Neural crest cell (in vitro differentiated cells): ENCODE results near the gene PPP1R26. TPM values are rescaled to one million over a fixed set of nuclear protein-coding genes. Genes with fewer than 3 reads are reported as not detected.
"Not testable (repeated sequence)": the region's sequence is repeated elsewhere in the genome, so short reads cannot be mapped to it uniquely, and the experiment has no call there.

Source experiments
- DNase-seq: peaks from one replicate; pipeline ENCODE4 v3.0.0; 2021; ENCODE audit warnings: low read depth, mixed read lengths, low spot score
- H3K27ac Mint-ChIP-seq: one replicate; pipeline ENCODE4 v1.8.0; 2021; ENCODE audit warnings: mild to moderate bottlenecking, mixed read lengths; ENCODE audit not compliant: unreplicated experiment
- H3K27me3 Mint-ChIP-seq: 2 replicates; pipeline ENCODE4 v1.8.0; 2021; ENCODE audit warnings: low read depth, mild to moderate bottlenecking, mixed read lengths
- H3K36me3 Mint-ChIP-seq: 2 replicates; pipeline ENCODE4 v1.8.0; 2021; ENCODE audit warnings: low read depth, mild to moderate bottlenecking, mixed read lengths
- H3K4me1 Mint-ChIP-seq: 2 replicates; pipeline ENCODE4 v1.8.0; 2021; ENCODE audit warnings: mixed read lengths
- H3K4me3 Mint-ChIP-seq: one replicate; pipeline ENCODE4 v1.8.0; 2021; ENCODE audit warnings: mild to moderate bottlenecking, mixed read lengths
- H3K9me3 Mint-ChIP-seq: 2 replicates; pipeline ENCODE4 v1.8.0; 2021; ENCODE audit warnings: mixed read lengths
- total RNA-seq: library from RNA; stranded (reverse); gene quantifications from 2 replicates; pipeline ENCODE4 v1.2.1, GENCODE V29; 2021
- TF ChIP-seq, protein P1 (sequence below): fragments of 200-600 bp; sonication (generic); conservative IDR thresholded peaks from 2 replicates; pipeline ENCODE4 v1.5.0; 2021; ENCODE audit warnings: antibody characterized with exemption, mild to moderate bottlenecking

Gene PPP1R26
- total RNA-seq, 1 donor from 2014 or later, result 27.5 TPM

DNA sequence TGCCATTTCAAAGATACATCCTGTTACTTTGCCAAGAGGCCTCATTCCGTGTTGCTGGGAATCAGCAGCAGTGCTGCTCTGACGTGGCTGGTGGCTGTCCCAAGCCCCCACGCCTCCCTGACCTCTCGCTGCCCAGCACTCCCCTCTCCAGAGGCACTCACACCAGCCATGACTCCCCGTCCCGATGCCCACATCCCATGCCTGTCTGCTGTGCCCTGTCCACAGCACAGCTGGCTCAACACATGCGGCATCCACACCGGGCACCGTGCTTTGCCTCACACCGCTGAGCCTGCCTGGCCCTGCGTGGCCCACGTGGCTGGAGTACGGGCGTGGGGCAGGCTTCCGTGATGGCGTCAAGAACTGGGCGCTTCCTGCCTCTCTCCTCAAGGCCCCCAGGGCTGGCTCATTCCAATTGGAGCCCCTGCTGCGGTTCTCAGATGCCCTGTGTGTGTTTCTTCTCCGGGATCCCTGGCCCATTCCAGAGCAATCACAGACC lies 33.8 kb downstream of the PPP1R26 start:
- DNase-seq, result no peak
- H3K4me1 Mint-ChIP-seq, result peaks cover 21% of the 10 kb centered on the region

DNA sequence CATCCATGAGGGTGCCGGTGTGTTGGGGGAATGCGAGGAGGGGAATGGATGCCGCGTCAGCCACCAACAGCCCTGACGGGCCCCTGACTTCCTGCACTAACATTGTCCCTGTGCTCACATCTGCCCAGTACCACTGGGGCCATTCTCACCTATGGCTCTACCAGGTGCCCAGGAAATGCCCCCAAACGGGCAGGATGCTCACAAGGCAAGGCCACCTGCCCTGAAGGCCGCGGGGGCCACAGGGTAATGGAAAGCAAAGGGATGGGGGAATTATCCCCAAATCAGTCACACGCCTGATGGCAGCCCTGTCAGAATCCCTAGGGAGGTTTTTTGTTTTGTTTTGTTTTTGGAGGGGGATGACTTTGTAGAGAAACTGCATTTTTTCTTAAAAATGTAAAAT lies 34.3 kb downstream of the PPP1R26 start:
- not testable (repeated sequence) for H3K4me3 Mint-ChIP-seq

More for the DNA sequence above, 33.8 kb downstream of the PPP1R26 start:
- TF ChIP-seq, protein P1, sequence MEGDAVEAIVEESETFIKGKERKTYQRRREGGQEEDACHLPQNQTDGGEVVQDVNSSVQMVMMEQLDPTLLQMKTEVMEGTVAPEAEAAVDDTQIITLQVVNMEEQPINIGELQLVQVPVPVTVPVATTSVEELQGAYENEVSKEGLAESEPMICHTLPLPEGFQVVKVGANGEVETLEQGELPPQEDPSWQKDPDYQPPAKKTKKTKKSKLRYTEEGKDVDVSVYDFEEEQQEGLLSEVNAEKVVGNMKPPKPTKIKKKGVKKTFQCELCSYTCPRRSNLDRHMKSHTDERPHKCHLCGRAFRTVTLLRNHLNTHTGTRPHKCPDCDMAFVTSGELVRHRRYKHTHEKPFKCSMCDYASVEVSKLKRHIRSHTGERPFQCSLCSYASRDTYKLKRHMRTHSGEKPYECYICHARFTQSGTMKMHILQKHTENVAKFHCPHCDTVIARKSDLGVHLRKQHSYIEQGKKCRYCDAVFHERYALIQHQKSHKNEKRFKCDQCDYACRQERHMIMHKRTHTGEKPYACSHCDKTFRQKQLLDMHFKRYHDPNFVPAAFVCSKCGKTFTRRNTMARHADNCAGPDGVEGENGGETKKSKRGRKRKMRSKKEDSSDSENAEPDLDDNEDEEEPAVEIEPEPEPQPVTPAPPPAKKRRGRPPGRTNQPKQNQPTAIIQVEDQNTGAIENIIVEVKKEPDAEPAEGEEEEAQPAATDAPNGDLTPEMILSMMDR, result no peak
- peaks cover 6% of the 10 kb centered on the region for H3K36me3 Mint-ChIP-seq
- H3K27me3 Mint-ChIP-seq, result no peaks in the 10 kb centered on the region
- no peak overlapping the region for H3K4me3 Mint-ChIP-seq
- peaks cover 7% of the 10 kb centered on the region for H3K9me3 Mint-ChIP-seq
- H3K27ac Mint-ChIP-seq, result no peak overlapping the region

DNA sequence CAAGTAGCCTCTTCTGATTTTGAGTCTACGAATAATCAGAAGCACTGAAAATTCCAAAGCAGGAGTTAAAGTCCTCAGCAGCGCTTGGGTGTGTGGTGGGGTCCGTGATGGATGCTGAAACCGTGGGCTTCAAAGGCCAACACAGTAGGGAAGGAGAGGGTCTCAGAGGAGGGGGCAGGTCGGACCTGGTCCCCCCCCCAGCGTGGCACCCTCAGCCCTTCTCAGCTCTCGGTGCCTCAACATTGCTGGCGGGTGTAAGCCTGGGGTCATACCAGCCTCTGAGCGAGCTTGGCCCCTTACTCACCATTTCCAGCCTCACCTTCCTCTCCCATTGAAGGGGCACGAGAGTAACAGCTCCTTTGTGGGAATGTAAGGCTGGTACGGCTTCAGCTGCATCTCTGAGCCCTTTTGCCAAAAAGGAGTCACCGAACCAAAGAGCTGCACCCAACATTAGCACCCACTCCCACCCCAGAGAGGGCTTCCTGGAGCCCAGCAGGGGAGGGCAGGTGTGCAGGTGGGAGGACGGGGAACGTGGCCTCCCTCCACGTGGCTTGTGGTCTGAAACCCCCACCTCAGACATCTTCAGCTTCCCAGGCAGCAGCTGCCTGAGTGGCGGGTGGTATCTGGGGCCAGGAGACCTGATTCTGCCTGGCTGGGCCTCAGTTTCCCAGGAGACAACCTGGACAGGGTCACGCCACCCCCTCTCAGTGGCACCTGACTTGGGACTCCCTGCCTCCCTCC lies 34.9 kb downstream of the PPP1R26 start:
- no peak overlapping the region for H3K27ac Mint-ChIP-seq
- H3K9me3 Mint-ChIP-seq, result peaks cover 1% of the 10 kb centered on the region
- no peaks in the 10 kb centered on the region for H3K27me3 Mint-ChIP-seq
- H3K36me3 Mint-ChIP-seq, result peaks cover under 1% of the 10 kb centered on the region
- TF ChIP-seq, protein P1, result no peak
- H3K4me1 Mint-ChIP-seq, result peaks cover 23% of the 10 kb centered on the region
- DNase-seq, result no peak
- H3K4me3 Mint-ChIP-seq, result no peak overlapping the region

More for the DNA sequence above, 34.3 kb downstream of the PPP1R26 start:
- H3K27ac Mint-ChIP-seq, H3K36me3 Mint-ChIP-seq, DNase-seq, H3K27me3 Mint-ChIP-seq, H3K9me3 Mint-ChIP-seq: not testable (repeated sequence)
- peaks cover 23% of the 10 kb centered on the region for H3K4me1 Mint-ChIP-seq

DNA sequence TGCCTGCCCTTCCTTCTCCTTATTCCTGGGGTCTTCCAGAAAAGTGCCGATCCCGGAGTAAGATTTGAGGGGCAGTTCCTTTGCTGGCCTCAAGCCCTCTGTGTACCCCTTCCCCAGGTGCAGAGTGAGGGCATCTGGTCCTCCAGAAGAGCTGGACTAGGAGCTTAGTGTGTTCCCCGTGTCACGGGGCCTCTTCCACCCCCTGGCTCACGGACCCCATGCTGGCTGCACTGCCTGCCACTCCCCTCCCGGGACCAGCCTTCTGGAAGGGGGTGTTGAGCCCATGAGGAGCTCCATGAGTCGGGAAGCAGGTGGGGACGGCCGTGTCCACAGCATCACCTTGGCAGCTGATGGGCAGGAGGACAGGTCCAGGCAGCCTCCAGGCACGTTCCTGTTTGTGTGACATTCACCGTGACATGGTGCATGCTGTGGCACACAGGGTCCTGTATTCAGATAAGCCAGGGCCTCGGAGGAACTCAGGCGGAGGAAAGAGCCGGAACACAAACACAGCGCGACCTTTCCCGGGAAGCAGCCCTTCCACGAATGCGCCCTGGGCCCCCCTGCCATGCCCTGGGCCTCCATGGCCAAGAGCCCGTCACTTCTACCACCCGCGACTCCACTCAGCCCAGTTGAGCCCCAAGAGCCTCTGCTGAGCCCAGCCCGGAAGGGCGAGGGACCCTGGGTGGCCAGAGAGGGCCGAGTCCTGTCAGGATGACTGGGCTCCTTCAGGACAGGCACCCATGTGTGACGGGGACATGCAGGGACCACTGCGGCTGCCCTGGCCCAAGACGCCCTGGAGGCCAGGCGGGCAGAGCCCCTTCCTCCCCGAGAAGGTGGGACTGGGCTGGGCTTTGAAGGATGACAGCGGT lies 35.7 kb downstream of the PPP1R26 start:
- TF ChIP-seq, protein P1, result no peak
- no peak overlapping the region for H3K27ac Mint-ChIP-seq
- no peak overlapping the region for H3K4me3 Mint-ChIP-seq
- H3K36me3 Mint-ChIP-seq, result no peaks in the 10 kb centered on the region
- peaks cover 23% of the 10 kb centered on the region for H3K4me1 Mint-ChIP-seq
- no peak for DNase-seq
- H3K27me3 Mint-ChIP-seq, result no peaks in the 10 kb centered on the region
- H3K9me3 Mint-ChIP-seq, result no peaks in the 10 kb centered on the region

DNA sequence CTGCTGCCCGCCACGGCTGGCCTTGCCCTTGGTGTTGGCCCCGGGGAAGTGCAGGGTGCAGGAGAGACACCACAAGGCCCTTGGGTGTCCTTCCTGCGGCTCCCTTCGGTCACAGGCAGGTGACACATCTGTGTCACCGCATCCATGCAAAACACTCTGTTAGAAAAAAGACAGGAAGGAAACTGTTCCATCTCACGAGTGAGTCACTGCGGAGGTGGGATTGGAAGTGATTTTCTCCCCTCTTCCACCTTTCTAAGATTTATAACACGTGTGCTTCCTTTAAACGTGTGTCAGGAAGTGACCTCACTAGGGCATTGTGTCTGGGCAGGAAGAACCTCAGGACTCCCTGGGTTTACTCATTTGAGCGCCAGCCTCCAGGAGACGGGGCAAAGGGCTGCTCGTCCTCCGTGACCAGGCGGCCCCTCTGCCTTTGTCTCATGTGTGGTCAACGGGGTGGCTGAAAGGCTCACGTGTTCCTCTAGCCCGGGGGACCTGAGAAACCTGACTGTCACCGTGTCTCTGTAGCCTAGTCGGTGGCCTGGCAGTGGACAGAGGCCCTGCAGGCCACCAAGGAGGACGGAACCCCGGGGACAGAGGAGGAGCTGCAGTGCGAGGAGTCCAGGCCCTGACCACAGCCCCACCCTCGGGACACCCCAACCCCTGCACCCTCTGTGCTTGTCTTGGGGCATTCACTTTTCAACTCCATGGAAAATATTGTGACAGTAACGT lies 36.7 kb downstream of the PPP1R26 start:
- Mint-ChIP-seq H3K27me3 (no peaks in the 10 kb centered on the region), H3K9me3 (no peaks in the 10 kb centered on the region), H3K4me3 (no peak overlapping the region), H3K4me1 (peaks cover 23% of the 10 kb centered on the region), H3K36me3 (no peaks in the 10 kb centered on the region), H3K27ac (no peak overlapping the region)
- TF ChIP-seq, protein P1, result no peak
- DNase-seq, result no peak
